Parathyroid adenoma (tissue), 2 donors: ENCODE data around the gene PLEKHM3.

Experiments used
- H2AFZ ChIP-seq: fragments of 300-600 bp; sonication (generic); one replicate; pipeline ENCODE4 v1.7.0; 2017; ENCODE audit warnings: antibody characterized with exemption, mild to moderate bottlenecking
- H3K27ac ChIP-seq: fragments of 300-600 bp; sonication (generic); one replicate; pipeline ENCODE4 v1.7.0; 2017
- H3K27me3 ChIP-seq: fragments of 300-600 bp; sonication (generic); one replicate; pipeline ENCODE4 v1.7.0; 2017; ENCODE audit warnings: low read length; ENCODE audit not compliant: control insufficient read depth, insufficient read depth
- H3K36me3 ChIP-seq: fragments of 300-600 bp; sonication (generic); one replicate; pipeline ENCODE4 v1.7.0; 2017; ENCODE audit warnings: low read length; ENCODE audit not compliant: control insufficient read depth, insufficient read depth
- H3K4me1 ChIP-seq: fragments of 300-600 bp; sonication (generic); one replicate; pipeline ENCODE4 v1.7.0; 2017; ENCODE audit warnings: control low read depth
- H3K4me2 ChIP-seq: fragments of 300-600 bp; sonication (generic); one replicate; pipeline ENCODE4 v1.7.0; 2017; ENCODE audit warnings: low read length
- H3K4me3 ChIP-seq: fragments of 300-600 bp; sonication (generic); one replicate; pipeline ENCODE4 v1.7.0; 2017; ENCODE audit warnings: low read depth, low read length
- H3K79me2 ChIP-seq: fragments of 300-600 bp; sonication (generic); one replicate; pipeline ENCODE4 v1.7.0; 2017; ENCODE audit warnings: control low read depth
- H3K9ac ChIP-seq: fragments of 300-600 bp; sonication (generic); one replicate; pipeline ENCODE4 v1.7.0; 2017; ENCODE audit warnings: mild to moderate bottlenecking
- H3K9me3 ChIP-seq: fragments of 300-600 bp; sonication (generic); one replicate; pipeline ENCODE4 v1.7.0; 2017; ENCODE audit warnings: low read length; ENCODE audit not compliant: control insufficient read depth
- TF ChIP-seq, protein P1 (sequence below): fragments of 300-600 bp; sonication (generic); IDR thresholded peaks from one replicate; pipeline ENCODE4 v1.7.0; 2017; ENCODE audit warnings: antibody characterized with exemption, mild to moderate bottlenecking
- donor health status: primary hyperparathyroidism.

Gene PLEKHM3

DNA sequence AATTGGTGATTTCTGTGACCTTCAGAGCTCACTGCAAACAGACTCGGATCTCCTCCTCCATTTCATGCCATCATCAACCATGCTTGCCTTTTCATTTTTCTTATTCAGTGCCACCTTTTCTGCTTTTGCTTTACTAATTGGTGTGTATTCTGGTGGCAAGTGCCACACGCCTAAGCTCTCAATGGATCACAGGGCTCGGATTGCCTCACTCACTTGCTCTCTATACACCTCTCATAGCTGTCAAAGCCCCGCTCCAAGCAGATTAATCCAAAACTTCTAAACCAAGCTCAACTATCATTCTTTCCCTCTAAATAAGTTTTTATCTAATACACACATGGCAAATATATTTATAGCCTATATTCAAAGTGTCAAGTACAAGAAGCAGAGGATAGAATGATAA, 86.4 kb downstream of the PLEKHM3 start:
- no peaks in the 10 kb centered on the region for H3K4me1 ChIP-seq
- no peak overlapping the region for H3K9ac ChIP-seq
- TF ChIP-seq, protein P1, sequence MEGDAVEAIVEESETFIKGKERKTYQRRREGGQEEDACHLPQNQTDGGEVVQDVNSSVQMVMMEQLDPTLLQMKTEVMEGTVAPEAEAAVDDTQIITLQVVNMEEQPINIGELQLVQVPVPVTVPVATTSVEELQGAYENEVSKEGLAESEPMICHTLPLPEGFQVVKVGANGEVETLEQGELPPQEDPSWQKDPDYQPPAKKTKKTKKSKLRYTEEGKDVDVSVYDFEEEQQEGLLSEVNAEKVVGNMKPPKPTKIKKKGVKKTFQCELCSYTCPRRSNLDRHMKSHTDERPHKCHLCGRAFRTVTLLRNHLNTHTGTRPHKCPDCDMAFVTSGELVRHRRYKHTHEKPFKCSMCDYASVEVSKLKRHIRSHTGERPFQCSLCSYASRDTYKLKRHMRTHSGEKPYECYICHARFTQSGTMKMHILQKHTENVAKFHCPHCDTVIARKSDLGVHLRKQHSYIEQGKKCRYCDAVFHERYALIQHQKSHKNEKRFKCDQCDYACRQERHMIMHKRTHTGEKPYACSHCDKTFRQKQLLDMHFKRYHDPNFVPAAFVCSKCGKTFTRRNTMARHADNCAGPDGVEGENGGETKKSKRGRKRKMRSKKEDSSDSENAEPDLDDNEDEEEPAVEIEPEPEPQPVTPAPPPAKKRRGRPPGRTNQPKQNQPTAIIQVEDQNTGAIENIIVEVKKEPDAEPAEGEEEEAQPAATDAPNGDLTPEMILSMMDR, result no peak
- no peak overlapping the region for H2AFZ ChIP-seq
- no peak overlapping the region for H3K27ac ChIP-seq
- no peaks in the 10 kb centered on the region for H3K27me3 ChIP-seq
- peaks cover 13% of the 10 kb centered on the region for H3K79me2 ChIP-seq
- no peaks in the 10 kb centered on the region for H3K36me3 ChIP-seq
- no peaks in the 10 kb centered on the region for H3K9me3 ChIP-seq
- H3K4me2 ChIP-seq, result no peak overlapping the region
- no peak overlapping the region for H3K4me3 ChIP-seq

DNA sequence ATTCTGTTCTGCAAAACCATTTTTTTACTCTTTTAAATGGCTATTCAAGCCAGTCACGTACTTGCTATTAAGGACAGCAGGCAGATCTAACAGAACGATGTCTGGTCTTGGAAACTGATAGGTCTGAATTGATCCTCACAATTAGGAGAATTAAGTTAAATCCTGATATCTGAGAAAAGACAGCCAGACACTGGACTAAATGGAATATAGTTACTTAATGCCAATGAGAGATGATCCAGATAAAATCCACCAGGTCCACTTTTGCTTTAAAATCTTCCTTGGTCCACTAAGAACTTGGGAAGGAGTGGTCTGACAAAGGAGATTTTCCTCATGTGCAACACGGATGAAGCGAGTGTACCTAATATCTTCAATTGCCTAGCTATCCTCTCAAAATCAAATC, 86.9 kb downstream of the PLEKHM3 start:
- no peak overlapping the region for H3K4me3 ChIP-seq
- no peaks in the 10 kb centered on the region for H3K9me3 ChIP-seq
- H3K36me3 ChIP-seq, result no peaks in the 10 kb centered on the region
- H3K4me2 ChIP-seq, result no peak overlapping the region
- H3K4me1 ChIP-seq, result no peaks in the 10 kb centered on the region
- TF ChIP-seq, protein P1, result no peak
- H3K27ac ChIP-seq, result no peak overlapping the region
- no peak overlapping the region for H2AFZ ChIP-seq
- no peaks in the 10 kb centered on the region for H3K27me3 ChIP-seq
- H3K9ac ChIP-seq, result no peak overlapping the region
- H3K79me2 ChIP-seq, result peaks cover 13% of the 10 kb centered on the region

DNA sequence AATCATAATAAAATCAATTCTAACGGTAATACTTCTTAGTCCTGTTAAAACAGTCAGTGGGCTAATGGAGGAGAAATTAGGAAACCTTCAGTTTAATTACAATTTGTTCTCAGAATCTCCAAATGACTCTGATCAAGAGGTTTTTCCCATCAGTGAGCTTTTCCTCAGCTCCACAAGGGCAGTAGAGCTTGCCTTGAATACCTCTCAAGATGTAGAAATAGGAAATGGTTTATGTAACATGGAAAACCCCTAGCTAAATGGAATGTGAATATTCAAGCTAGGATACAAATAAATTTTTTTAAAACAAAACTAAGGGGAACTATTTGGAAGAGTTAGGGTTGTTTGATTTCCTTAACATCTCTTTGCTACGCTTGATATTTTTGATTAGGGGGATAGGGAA, 87.5 kb downstream of the PLEKHM3 start:
- Histone ChIP-seq H3K4me1 (no peaks in the 10 kb centered on the region), H3K4me2 (no peak overlapping the region), H3K36me3 (no peaks in the 10 kb centered on the region), H3K27me3 (no peaks in the 10 kb centered on the region), H2AFZ (no peak overlapping the region), H3K27ac (no peak overlapping the region), H3K9ac (no peak overlapping the region), H3K79me2 (peaks cover 13% of the 10 kb centered on the region), H3K4me3 (no peak overlapping the region), H3K9me3 (no peaks in the 10 kb centered on the region)
- TF ChIP-seq, protein P1, result no peak

DNA sequence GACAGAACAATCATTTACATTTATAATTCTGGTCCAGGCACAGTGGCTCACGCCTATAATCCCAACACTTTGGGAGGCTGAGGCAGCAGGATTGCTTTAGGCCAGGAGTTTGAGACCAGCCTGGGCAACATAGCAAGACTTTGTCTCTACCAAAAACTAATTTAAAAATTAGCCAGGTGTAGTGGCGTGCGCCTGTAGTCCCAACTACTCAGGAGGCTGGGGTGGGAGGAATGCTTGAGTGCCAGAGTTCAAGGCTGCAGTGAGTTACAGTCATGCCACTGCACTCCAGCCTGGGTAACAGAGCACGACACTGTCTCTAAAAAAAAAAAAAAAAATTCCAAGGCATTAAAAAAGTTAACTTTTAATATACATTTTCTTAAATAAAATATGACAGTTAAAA, 88.1 kb downstream of the PLEKHM3 start:
- no peak overlapping the region for H3K4me2 ChIP-seq
- H3K27ac ChIP-seq, result no peak overlapping the region
- H3K79me2 ChIP-seq, result peaks cover 9% of the 10 kb centered on the region
- H3K36me3 ChIP-seq, result no peaks in the 10 kb centered on the region
- no peak overlapping the region for H3K9ac ChIP-seq
- no peak overlapping the region for H3K4me3 ChIP-seq
- no peaks in the 10 kb centered on the region for H3K27me3 ChIP-seq
- H3K9me3 ChIP-seq, result no peaks in the 10 kb centered on the region
- TF ChIP-seq, protein P1, result no peak
- no peak overlapping the region for H2AFZ ChIP-seq
- H3K4me1 ChIP-seq, result no peaks in the 10 kb centered on the region

DNA sequence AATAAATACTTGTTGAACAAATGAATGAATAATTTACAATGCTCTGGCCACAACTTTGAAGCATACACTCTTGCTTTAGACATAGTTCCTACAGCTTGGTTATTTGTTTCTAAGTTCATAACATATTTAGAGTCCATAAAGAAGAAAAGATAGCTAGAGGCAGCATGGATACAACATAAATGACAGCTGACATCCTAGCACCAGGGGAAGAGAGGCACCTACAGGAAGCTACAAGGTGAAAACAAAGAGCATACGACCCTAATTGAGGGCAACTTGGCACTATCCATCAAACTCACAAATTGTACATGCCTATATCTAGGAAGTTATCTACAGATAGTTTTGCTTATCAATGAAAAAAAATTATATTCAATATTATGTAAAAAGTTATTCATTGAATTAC, 88.9 kb downstream of the PLEKHM3 start:
- H2AFZ ChIP-seq, result no peak overlapping the region
- H3K9me3 ChIP-seq, result no peaks in the 10 kb centered on the region
- TF ChIP-seq, protein P1, result no peak
- H3K4me1 ChIP-seq, result no peaks in the 10 kb centered on the region
- H3K79me2 ChIP-seq, result peaks cover 6% of the 10 kb centered on the region
- H3K4me3 ChIP-seq, result no peak overlapping the region
- H3K9ac ChIP-seq, result no peak overlapping the region
- no peaks in the 10 kb centered on the region for H3K36me3 ChIP-seq
- H3K4me2 ChIP-seq, result no peak overlapping the region
- no peaks in the 10 kb centered on the region for H3K27me3 ChIP-seq
- no peak overlapping the region for H3K27ac ChIP-seq
